ENCODE data around the gene RASAL1.

- TF ChIP-seq CTCF (IDR thresholded peaks at IDR 0.05; ENCODE audit: low read length), result no peak
- TF ChIP-seq EZH2 (IDR thresholded peaks at IDR 0.05; ENCODE audit: borderline replicate concordance, low read length), result no peak
Observed at GRCh38 chr12:113066813-113067400, 68.7 kb downstream of the RASAL1 start.
